Tibial nerve (tissue), 3 donors: Measurements from ENCODE around the gene GALNT10.

Experiments
- CTCF ChIP-seq, 5 experiments: fragments of 200-600 bp in 3 of 5; fragments of 450-650 bp in 2 of 5; sonication (generic) in 3 of 5; IDR thresholded peaks; one replicate each; pipeline ENCODE4 v1.5.1; 2016 to 2019; ENCODE audit warnings: antibody characterized with exemption in 5 of 5, mild to moderate bottlenecking in 3 of 5, moderate library complexity in 2 of 5
- POLR2A ChIP-seq, 2 donors: fragments of 450-650 bp; IDR thresholded peaks; one replicate each; pipeline ENCODE4 v1.6.1; 2017; ENCODE audit warnings: antibody characterized with exemption in 2 of 2, mild to moderate bottlenecking in 2 of 2, moderate library complexity in 2 of 2

- no peak for TF ChIP-seq POLR2A (IDR thresholded peaks at IDR 0.05)
- TF ChIP-seq CTCF (IDR thresholded peaks at IDR 0.05) = no peak
Observed at GRCh38 chr5:154189256-154189818, 1.2 kb upstream of the GALNT10 start.
